Activated B cell treated with CpG ODN at 0.5 μM for 24 hours (primary cell): ENCODE data around the gene MTA2. TPM values are rescaled to one million over a fixed set of nuclear protein-coding genes. Genes with fewer than 3 reads are reported as not detected.
A peak's percentile ranks its signal among the peaks of the same experiment; 100 is the strongest.

Source experiments
- ATAC-seq: fragments of 200-7000 bp; cut with Tn5 transposase; one replicate; pipeline ENCODE4 v1.10.0; 2021; ENCODE audit warnings: low read depth, mild to moderate bottlenecking, moderate library complexity
- CTCF ChIA-PET: fragments of 350-600 bp; sonication (Branson Sonifier 250); formaldehyde crosslinking; loops from one replicate; lab custom pipeline; 2021; ENCODE audit warnings: antibody characterized with exemption; lab: Charles Lee
- POLR2A ChIA-PET: fragments of 350-600 bp; sonication (Branson Sonifier 250); formaldehyde crosslinking; loops from one replicate; lab custom pipeline; 2021; ENCODE audit warnings: antibody characterized with exemption; lab: Charles Lee
- DNase-seq: peaks from one replicate; pipeline ENCODE4 v3.0.0; 2022
- H3K27ac Mint-ChIP-seq: one replicate; pipeline ENCODE4 v1.8.0; 2020; ENCODE audit warnings: mixed read lengths
- H3K27me3 Mint-ChIP-seq: one replicate; pipeline ENCODE4 v1.8.0; 2021; ENCODE audit warnings: mixed read lengths
- H3K36me3 Mint-ChIP-seq: one replicate; pipeline ENCODE4 v1.8.0; 2021; ENCODE audit warnings: low read depth, mixed read lengths
- H3K4me1 Mint-ChIP-seq: one replicate; pipeline ENCODE4 v1.8.0; 2021; ENCODE audit warnings: mixed read lengths
- H3K4me3 Mint-ChIP-seq: one replicate; pipeline ENCODE4 v1.8.0; 2020; ENCODE audit warnings: mild to moderate bottlenecking, mixed read lengths
- H3K9me3 Mint-ChIP-seq: one replicate; pipeline ENCODE4 v1.8.0; 2020; ENCODE audit warnings: mixed read lengths
- intact Hi-C: fragments of 100-400 bp; cut with micrococcal nuclease; formaldehyde crosslinking; loops from one replicate; pipeline ENCODE4 v1.15.1; 2024
- total RNA-seq: library from RNA; stranded (reverse); gene quantifications from 2 replicates; pipeline ENCODE4 v1.2.3, GENCODE V29; 2022
- TF ChIP-seq, protein P1 (sequence below): fragments of 200-600 bp; IDR thresholded peaks from one replicate; pipeline ENCODE4 v1.8.0; 2022; ENCODE audit warnings: antibody characterized with exemption, mild to moderate bottlenecking

Gene MTA2
- total RNA-seq, 1 donor from 2014 or later, result 175 TPM

DNA sequence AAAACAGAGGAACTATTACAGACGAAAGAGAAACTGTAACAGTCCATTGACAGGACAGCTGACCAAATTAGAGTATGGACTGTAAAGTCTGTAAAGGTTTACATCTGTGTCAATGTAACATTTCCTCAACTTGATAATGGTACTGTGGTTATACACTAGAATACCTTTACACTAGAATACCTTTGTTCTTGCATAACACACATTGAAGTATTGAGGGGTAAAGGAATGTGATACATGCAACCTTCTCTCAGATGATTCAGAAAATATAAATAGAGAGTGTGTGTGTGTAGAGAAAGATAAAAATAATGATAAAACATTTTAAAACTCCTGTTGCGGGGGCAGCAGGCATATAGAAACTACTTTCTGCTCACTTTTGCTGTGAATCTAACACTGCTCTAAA lies 22.4 kb downstream of the MTA2 start:
- no peak overlapping the region for H3K27ac Mint-ChIP-seq
- TF ChIP-seq, protein P1, sequence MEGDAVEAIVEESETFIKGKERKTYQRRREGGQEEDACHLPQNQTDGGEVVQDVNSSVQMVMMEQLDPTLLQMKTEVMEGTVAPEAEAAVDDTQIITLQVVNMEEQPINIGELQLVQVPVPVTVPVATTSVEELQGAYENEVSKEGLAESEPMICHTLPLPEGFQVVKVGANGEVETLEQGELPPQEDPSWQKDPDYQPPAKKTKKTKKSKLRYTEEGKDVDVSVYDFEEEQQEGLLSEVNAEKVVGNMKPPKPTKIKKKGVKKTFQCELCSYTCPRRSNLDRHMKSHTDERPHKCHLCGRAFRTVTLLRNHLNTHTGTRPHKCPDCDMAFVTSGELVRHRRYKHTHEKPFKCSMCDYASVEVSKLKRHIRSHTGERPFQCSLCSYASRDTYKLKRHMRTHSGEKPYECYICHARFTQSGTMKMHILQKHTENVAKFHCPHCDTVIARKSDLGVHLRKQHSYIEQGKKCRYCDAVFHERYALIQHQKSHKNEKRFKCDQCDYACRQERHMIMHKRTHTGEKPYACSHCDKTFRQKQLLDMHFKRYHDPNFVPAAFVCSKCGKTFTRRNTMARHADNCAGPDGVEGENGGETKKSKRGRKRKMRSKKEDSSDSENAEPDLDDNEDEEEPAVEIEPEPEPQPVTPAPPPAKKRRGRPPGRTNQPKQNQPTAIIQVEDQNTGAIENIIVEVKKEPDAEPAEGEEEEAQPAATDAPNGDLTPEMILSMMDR, result no peak
- CTCF ChIA-PET, result no interaction called here
- peaks cover 11% of the 10 kb centered on the region for H3K4me1 Mint-ChIP-seq
- intact Hi-C loops, result no loop called here
- no peaks in the 10 kb centered on the region for H3K9me3 Mint-ChIP-seq
- no peak overlapping the region for H3K4me3 Mint-ChIP-seq
- no peak for ATAC-seq
- H3K27me3 Mint-ChIP-seq, result no peaks in the 10 kb centered on the region
- POLR2A ChIA-PET, result no interaction called here
- H3K36me3 Mint-ChIP-seq, result peaks cover 55% of the 10 kb centered on the region
- DNase-seq, result no peak

DNA sequence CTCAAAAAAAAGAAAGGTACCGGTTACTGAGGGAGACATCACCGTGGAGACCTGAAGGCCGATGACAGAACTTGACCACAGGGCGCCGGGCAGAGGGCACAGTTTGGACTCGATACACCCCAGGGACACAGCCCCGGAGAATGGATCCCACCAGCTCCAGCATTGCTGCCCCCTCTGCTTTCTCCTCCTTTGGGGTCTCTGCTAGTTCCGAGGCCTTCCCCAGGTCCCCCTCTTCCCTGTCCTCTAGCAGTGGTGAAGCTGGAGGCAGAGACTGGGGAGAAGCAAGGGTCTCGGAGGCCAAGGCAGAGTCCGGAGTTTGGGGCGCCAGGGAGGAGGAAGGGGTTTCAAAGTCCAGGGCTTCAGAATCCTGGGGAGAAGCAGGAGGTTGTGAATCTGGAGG lies 23.1 kb downstream of the MTA2 start:
- POLR2A ChIA-PET, result no interaction called here

GRCh38 chr11:62577046-62577714 lies 24.5 kb downstream of the MTA2 start:
- no peak for ATAC-seq
- CTCF ChIA-PET, result interaction anchor here (0.5 kb wide), 1 partner anchor 36 kb away, joined by 3 read pairs; the partner anchor contains the start of gene ROM1
- DNase-seq, result no peak
- Mint-ChIP-seq H3K27ac (peak overlapping the region; percentile 56), H3K27me3 (no peaks in the 10 kb centered on the region), H3K4me1 (peaks cover 29% of the 10 kb centered on the region), H3K36me3 (peaks cover 63% of the 10 kb centered on the region), H3K9me3 (no peaks in the 10 kb centered on the region), H3K4me3 (no peak overlapping the region)
- POLR2A ChIA-PET, result interaction anchor here (0.6 to 1.1 kb wide), 3 partner anchors 14 to 70 kb away, joined by 3 to 4 read pairs (median 3); partner anchors contain the start of genes GANAB and TUT1
- intact Hi-C loops, result no loop called here
- TF ChIP-seq, protein P1, result no peak

More for the DNA sequence above, 23.1 kb downstream of the MTA2 start:
- intact Hi-C loops, result no loop called here
- H3K9me3 Mint-ChIP-seq, result no peaks in the 10 kb centered on the region
- DNase-seq (no peak), ATAC-seq (no peak)
- H3K27ac Mint-ChIP-seq, result no peak overlapping the region
- CTCF ChIA-PET, result interaction anchor here (0.6 kb wide), 1 partner anchor 10 kb away, joined by 5 read pairs; no protein-coding TSS in a partner anchor
- TF ChIP-seq, protein P1, result no peak
- no peak overlapping the region for H3K4me3 Mint-ChIP-seq
- H3K27me3 Mint-ChIP-seq, result no peaks in the 10 kb centered on the region
- H3K4me1 Mint-ChIP-seq, result peaks cover 17% of the 10 kb centered on the region
- peaks cover 57% of the 10 kb centered on the region for H3K36me3 Mint-ChIP-seq

DNA sequence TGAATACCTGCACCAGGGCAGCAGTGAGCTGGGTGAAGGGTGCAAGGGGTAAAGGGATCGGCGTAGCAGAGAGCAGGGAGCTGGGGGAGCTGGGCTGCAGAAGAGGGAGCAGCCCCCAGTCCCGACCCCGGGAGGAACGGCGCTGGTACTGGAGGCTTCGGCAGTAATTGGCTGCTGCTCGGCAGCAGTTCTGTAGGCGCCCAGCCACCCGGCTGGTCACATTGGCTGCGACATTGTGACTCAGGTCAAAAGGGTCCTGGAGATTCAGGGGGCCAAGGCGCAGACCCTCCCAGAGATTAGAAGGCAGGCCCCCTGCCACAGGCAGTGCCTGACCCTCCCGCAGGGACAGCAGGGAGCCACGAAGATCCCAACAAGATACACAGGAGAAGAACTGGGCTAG lies 25.8 kb downstream of the MTA2 start:
- intact Hi-C loops, result no loop called here
- TF ChIP-seq, protein P1, result no peak
- ChIA-PET POLR2A (interaction anchor here (1.1 kb wide), 1 partner anchor 89 kb away, joined by 4 read pairs; the partner anchor contains the start of genes C11orf98 and CSKMT), CTCF (no interaction called here)
- DNase-seq (no peak), ATAC-seq (no peak)
- no peak overlapping the region for H3K4me3 Mint-ChIP-seq
- H3K36me3 Mint-ChIP-seq, result peaks cover 67% of the 10 kb centered on the region
- peaks cover 43% of the 10 kb centered on the region for H3K4me1 Mint-ChIP-seq
- H3K27me3 Mint-ChIP-seq, result no peaks in the 10 kb centered on the region
- no peak overlapping the region for H3K27ac Mint-ChIP-seq
- no peaks in the 10 kb centered on the region for H3K9me3 Mint-ChIP-seq

GRCh38 chr11:62575156-62575555 lies 26.5 kb downstream of the MTA2 start:
- ATAC-seq (no peak), DNase-seq (no peak)
- intact Hi-C loops, result no loop called here

More at GRCh38 chr11:62575156-62575555, 26.5 kb downstream of the MTA2 start:
- Mint-ChIP-seq H3K4me3 (peak overlapping the region; percentile 97), H3K27me3 (no peaks in the 10 kb centered on the region), H3K27ac (no peak overlapping the region), H3K4me1 (peaks cover 46% of the 10 kb centered on the region), H3K9me3 (no peaks in the 10 kb centered on the region), H3K36me3 (peaks cover 70% of the 10 kb centered on the region)
- CTCF ChIA-PET, result interaction anchor here (1.2 kb wide), 1 partner anchor 150 kb away, joined by 4 read pairs; no protein-coding TSS in a partner anchor
- POLR2A ChIA-PET, result interaction anchor here (0.6 to 4.8 kb wide), 15 partner anchors 16 to 1584 kb away, joined by 3 to 121 read pairs (median 8); partner anchors contain the start of genes B3GAT3, C11orf98, CSKMT and EML3
- TF ChIP-seq, protein P1, result no peak
